GM13976 (cell line): ENCODE data around the gene ITGB1.

Experiments used
- DNase-seq: peaks from one replicate; pipeline ENCODE4 v3.0.0; 2012; ENCODE audit warnings: low spot score
- in situ Hi-C: fragments of 300-500 bp; cut with MboI; formaldehyde crosslinking; loops from one replicate; pipeline ENCODE4 v1.12.0; 2022; ENCODE audit warnings: low sequenced_read_pairs, mixed read lengths, inconsistent platforms; ENCODE audit not compliant: unreplicated experiment
- TF ChIP-seq, protein P1 (sequence below): IDR thresholded peaks from 2 replicates; pipeline ENCODE4 v1.5.1; 2012; ENCODE audit warnings: borderline replicate concordance, mild to moderate bottlenecking; ENCODE audit not compliant: insufficient read depth; ENCODE audit errors: extremely low read depth, missing control alignments, control extremely low read depth

The ITGB1 gene

DNA sequence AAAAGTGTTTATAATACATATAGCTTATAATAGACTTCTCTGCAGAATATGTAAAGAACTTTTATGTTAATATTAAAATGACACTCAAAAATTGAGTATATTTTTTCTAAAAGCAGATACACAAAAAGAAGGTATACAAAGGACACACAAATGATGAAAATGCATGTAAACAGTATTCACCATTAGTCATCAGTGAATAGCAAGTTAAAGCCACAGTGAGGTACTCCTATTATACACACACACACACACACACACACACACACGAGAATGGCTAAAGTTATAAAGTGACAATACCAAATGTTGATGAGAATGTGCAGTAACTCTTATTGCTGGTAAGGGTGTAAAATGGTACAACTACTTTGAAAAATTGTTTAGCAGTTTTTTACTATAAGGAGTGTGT, 92.9 kb downstream of the ITGB1 start:
- in situ Hi-C loops = no loop called here
- no peak for DNase-seq
- TF ChIP-seq, protein P1, sequence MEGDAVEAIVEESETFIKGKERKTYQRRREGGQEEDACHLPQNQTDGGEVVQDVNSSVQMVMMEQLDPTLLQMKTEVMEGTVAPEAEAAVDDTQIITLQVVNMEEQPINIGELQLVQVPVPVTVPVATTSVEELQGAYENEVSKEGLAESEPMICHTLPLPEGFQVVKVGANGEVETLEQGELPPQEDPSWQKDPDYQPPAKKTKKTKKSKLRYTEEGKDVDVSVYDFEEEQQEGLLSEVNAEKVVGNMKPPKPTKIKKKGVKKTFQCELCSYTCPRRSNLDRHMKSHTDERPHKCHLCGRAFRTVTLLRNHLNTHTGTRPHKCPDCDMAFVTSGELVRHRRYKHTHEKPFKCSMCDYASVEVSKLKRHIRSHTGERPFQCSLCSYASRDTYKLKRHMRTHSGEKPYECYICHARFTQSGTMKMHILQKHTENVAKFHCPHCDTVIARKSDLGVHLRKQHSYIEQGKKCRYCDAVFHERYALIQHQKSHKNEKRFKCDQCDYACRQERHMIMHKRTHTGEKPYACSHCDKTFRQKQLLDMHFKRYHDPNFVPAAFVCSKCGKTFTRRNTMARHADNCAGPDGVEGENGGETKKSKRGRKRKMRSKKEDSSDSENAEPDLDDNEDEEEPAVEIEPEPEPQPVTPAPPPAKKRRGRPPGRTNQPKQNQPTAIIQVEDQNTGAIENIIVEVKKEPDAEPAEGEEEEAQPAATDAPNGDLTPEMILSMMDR = no peak

DNA sequence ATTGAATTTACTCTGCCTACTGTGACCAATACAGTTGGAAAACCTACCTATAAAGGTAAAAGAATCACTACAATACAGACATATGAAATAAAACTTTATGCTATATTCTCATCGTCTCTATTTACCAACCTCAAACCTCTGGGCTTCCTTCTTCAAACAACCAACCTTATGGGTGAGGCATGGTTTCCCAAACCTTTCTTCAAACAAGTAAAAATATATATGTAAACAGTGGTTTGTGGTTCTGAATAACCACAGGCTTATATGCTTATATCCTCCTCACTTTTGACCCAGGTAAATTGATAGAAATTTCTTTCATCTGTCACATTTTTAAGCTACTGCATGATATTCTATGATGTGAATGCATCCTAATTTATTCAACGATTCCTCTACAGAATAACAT, 103.6 kb downstream of the ITGB1 start:
- DNase-seq = no peak

DNA sequence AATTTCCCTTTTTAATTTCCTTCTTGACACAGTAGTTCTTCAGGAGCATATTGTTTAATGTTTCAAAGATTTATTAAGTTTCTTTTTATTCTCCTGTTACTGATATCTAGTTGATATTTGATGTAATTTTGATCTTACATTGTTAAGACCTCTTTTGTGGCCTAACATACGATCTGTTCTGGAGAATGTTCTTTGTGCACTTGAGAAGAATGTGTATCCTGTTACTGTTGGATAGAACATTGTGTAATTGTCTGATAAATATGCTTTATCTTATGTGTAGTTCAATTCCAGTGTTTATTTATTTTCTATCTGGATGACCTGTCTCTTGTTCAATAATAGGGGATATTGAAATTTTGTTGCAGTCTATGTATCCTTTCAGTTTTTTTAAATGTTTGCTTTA, 106.7 kb downstream of the ITGB1 start:
- TF ChIP-seq, protein P1 = no peak
- no peak for DNase-seq
- in situ Hi-C loops = no loop called here

More for the DNA sequence above, 103.6 kb downstream of the ITGB1 start:
- TF ChIP-seq, protein P1 = no peak
- in situ Hi-C loops = no loop called here
